ENCODE measurements around the gene PGK1. TPM values are rescaled to one million over a fixed set of nuclear protein-coding genes. Genes with fewer than 3 reads are reported as not detected.
"Not testable (repeated sequence)": the region's sequence is repeated elsewhere in the genome, so short reads cannot be mapped to it uniquely, and the experiment has no call there.

Gene PGK1
- total and polyA plus RNA-seq, 11 donors, result 76.5 to 616 (median 416) TPM

GRCh38 chrX:78066110-78066509, 37.9 kb upstream of the PGK1 start:
- H3K27me3 ChIP-seq, result no peaks in the 10 kb centered on the region
- H3K9me3 ChIP-seq, result peaks cover 0 to 8% (median 0%) of the 10 kb centered on the region in 12 donors
- H3K27ac ChIP-seq, result no peak overlapping the region
- no peak for ATAC-seq
- H3K4me3 ChIP-seq, result no peak overlapping the region
- DNase-seq, result no peak
- no peak for TF ChIP-seq CTCF (IDR thresholded peaks at IDR 0.05)
- no peak for TF ChIP-seq POLR2A (IDR thresholded peaks at IDR 0.05)
- no peaks in the 10 kb centered on the region for H3K4me1 ChIP-seq
- 71 to 90% (median 85%) methylated on average over 1 of the region's 1 CpG for WGBS, 4 donors
- intact Hi-C loops (cut with DNase I), result no loop called here
- no peaks in the 10 kb centered on the region for H3K36me3 ChIP-seq

GRCh38 chrX:78071331-78071730, 32.7 kb upstream of the PGK1 start:
- ATAC-seq (no peak), DNase-seq (no peak)
- 69 to 85% (median 76%) methylated on average over 3 of the region's 3 CpGs for WGBS, 4 donors
- no peak overlapping the region for H3K27ac ChIP-seq
- TF ChIP-seq CTCF (IDR thresholded peaks at IDR 0.05), result no peak
- TF ChIP-seq POLR2A (IDR thresholded peaks at IDR 0.05), result no peak
- H3K36me3 ChIP-seq, result no peaks in the 10 kb centered on the region
- H3K4me1 ChIP-seq, result no peaks in the 10 kb centered on the region
- no peaks in the 10 kb centered on the region for H3K27me3 ChIP-seq
- intact Hi-C loops (cut with DNase I), result loop anchor here in 1 of 10 donors (10.0 kb wide), 1 partner anchor 57 kb away; no protein-coding TSS in a partner anchor
- H3K9me3 ChIP-seq, result peaks cover 0 to 17% (median 0%) of the 10 kb centered on the region in 12 donors
- no peak overlapping the region for H3K4me3 ChIP-seq

DNA sequence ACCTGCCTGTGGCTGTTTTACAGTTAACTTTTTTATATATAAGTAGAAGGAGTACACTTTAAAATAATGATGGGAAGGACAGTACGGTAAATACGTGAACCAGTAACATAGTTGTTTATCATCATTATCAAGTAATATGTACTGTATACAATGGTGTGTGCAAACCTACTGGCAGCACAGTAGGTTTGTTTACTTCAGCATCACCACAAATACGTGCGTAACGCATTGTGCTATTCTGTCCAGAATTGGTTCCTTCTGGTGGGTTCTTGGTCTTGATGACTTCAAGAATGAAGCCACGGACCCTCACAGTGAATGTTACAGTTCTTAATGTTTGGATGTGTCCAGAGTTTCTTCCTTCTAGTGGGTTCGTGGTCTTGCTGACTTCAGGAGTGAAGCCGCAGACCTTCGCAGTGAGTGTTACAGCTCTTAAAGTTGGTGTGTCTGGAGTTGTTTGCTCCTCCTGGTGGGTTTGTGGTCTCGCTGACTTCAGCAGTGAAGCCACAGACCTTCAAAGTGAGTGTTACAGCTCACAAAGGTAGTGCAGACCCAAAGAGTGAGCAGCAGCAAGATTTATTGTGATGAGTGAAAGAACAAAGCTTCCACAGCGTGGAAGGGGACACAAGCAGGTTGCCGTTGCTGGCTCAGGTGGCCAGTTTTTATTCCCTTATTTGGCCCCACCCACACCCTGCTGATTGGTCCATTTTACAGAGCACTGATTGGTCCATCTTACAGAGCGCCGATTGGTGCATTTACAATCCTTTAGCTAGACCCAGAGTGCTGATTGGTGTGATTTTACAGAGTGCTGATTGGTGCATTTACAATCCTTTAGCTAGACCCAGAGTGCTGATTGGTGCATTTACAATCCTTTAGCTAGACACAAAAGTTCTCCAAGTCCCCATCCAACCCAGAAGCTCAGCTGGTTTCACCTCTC, 30.6 kb upstream of the PGK1 start:
- WGBS, 4 donors, result 85 to 91% (median 88%) methylated on average over 14 of the region's 14 CpGs
- not testable (repeated sequence) for ATAC-seq

DNA sequence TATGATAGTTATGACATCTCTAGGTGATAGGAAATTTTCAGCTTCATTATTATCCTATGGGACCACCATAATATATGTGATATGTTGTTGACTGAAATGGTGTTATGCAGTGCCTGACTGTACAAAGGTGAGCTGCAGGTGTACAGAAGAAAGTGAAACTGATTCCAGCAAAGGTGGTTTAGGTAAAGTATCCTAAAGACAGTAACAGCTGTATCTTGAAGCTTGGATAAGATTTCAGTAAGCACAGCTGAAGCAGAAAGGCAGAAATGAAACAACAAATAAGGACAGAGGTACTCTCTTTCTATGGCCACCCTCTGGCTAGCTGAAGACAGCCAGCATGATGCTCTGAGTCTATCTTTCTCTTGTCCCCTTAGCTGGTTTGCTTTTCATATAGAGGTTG, 30.0 kb upstream of the PGK1 start:
- no peak overlapping the region for H3K4me3 ChIP-seq
- ATAC-seq (no peak), DNase-seq (no peak)
- no peak overlapping the region for H3K27ac ChIP-seq
- no peak for TF ChIP-seq POLR2A (IDR thresholded peaks at IDR 0.05)
- TF ChIP-seq CTCF (IDR thresholded peaks at IDR 0.05), result no peak
- H3K36me3 ChIP-seq, result no peaks in the 10 kb centered on the region
- H3K27me3 ChIP-seq, result no peaks in the 10 kb centered on the region
- no peaks in the 10 kb centered on the region for H3K4me1 ChIP-seq
- intact Hi-C loops (cut with DNase I), result loop anchor here in 1 of 10 donors (10.0 kb wide), 1 partner anchor 59 kb away; no protein-coding TSS in a partner anchor
- peaks cover 0 to 18% (median 0%) of the 10 kb centered on the region in 12 donors for H3K9me3 ChIP-seq

More for the DNA sequence above, 30.6 kb upstream of the PGK1 start:
- not testable (repeated sequence) for H3K36me3 ChIP-seq, H3K27ac ChIP-seq, H3K4me1 ChIP-seq, H3K4me3 ChIP-seq, H3K27me3 ChIP-seq, DNase-seq
- H3K9me3 ChIP-seq, result peaks cover 0 to 22% (median 0%) of the 10 kb centered on the region in 12 donors
- intact Hi-C loops (cut with DNase I), result loop anchor here in 1 of 10 donors (10.0 kb wide), 1 partner anchor 59 kb away; no protein-coding TSS in a partner anchor

Measured in heart left ventricle (tissue), 16 donors.